ENCODE data around the gene DCTN2. TPM values are rescaled to one million over a fixed set of nuclear protein-coding genes. Genes with fewer than 3 reads are reported as not detected.

DCTN2 gene
- polyA plus RNA-seq, 1 donor from 2014 or later, result 369 TPM

DNA sequence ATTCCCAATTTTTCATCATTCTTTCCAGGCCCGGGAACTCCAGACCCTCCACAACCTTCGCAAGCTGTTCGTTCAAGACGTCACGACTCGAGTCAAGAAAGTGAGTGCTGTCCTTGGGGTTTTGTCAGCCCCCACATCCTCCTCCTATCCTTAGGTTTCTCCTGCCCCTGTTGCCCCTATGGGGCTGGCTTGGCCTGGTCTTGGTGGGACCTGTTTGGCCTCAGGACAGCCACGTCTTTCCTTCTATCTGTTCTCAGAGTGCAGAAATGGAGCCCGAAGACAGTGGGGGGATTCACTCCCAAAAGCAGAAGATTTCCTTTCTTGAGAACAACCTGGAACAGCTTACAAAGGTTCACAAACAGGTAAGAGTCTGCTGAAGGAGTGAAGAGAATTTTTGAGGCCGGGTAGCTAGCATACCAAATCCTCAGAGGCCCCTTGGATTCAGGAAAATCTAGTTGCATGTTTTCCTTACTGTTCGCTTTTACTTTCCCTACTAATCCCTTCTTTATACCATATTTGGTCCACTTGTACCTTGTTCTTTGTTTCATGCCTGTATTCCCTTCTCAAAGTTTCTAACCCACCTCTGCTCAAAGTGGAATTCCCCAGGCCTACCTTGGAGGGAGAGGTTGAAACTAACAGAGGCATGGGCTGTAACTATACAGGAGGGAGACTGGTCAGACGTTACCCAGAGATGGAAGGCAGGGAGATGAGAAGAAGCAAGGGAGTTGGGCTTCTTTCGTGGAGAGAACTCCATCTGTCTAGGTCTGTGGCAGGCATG, 31.2 kb upstream of the DCTN2 start:
- Histone ChIP-seq H3K9me3 (ENCODE audit: low read length) (no peaks in the 10 kb centered on the region), H3K79me2 (replicated peaks; ENCODE audit: insufficient read depth, low read length) (no peaks in the 10 kb centered on the region), H3K27ac (ENCODE audit: low read length) (no peak overlapping the region), H3F3A (ENCODE audit: insufficient read depth, low read length, poor library complexity, severe bottlenecking) (no peaks in the 10 kb centered on the region), H4K20me1 (ENCODE audit: insufficient read depth) (no peaks in the 10 kb centered on the region), H2AFZ (ENCODE audit: low read depth, low read length) (no peak overlapping the region), H3K36me3 (ENCODE audit: insufficient read depth, low read length) (peaks cover 20% of the 10 kb centered on the region), H3K9ac (ENCODE audit: low read length) (no peak overlapping the region), H3K4me3 (ENCODE audit: low read length) (no peak overlapping the region), H3K27me3 (ENCODE audit: insufficient read depth, low read depth, low read length) (no peaks in the 10 kb centered on the region), H3K9me2 (ENCODE audit: insufficient read depth, low read length) (no peaks in the 10 kb centered on the region), H3K4me2 (ENCODE audit: low read length) (no peak overlapping the region)
- TF ChIP-seq, protein P1, sequence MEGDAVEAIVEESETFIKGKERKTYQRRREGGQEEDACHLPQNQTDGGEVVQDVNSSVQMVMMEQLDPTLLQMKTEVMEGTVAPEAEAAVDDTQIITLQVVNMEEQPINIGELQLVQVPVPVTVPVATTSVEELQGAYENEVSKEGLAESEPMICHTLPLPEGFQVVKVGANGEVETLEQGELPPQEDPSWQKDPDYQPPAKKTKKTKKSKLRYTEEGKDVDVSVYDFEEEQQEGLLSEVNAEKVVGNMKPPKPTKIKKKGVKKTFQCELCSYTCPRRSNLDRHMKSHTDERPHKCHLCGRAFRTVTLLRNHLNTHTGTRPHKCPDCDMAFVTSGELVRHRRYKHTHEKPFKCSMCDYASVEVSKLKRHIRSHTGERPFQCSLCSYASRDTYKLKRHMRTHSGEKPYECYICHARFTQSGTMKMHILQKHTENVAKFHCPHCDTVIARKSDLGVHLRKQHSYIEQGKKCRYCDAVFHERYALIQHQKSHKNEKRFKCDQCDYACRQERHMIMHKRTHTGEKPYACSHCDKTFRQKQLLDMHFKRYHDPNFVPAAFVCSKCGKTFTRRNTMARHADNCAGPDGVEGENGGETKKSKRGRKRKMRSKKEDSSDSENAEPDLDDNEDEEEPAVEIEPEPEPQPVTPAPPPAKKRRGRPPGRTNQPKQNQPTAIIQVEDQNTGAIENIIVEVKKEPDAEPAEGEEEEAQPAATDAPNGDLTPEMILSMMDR (IDR thresholded peaks at IDR 0.05; ENCODE audit: poor library complexity, severe bottlenecking), result no peak
- TF ChIP-seq EP300 (conservative IDR thresholded peaks at IDR 0.05; ENCODE audit: poor library complexity, severe bottlenecking) (no peak), SMC3 (conservative IDR thresholded peaks at IDR 0.05; ENCODE audit: poor library complexity) (no peak), RAD21 (conservative IDR thresholded peaks at IDR 0.05) (no peak), MXI1 (conservative IDR thresholded peaks at IDR 0.05; ENCODE audit: poor library complexity, severe bottlenecking) (no peak), POLR2AphosphoS5 (IDR thresholded peaks at IDR 0.05) (no peak), TAF1 (IDR thresholded peaks at IDR 0.05; ENCODE audit: low read depth) (no peak), EZH2 (IDR thresholded peaks at IDR 0.05; ENCODE audit: borderline replicate concordance, insufficient read depth, low read length, poor library complexity, severe bottlenecking) (no peak)
- TF ChIP-seq, protein P2, sequence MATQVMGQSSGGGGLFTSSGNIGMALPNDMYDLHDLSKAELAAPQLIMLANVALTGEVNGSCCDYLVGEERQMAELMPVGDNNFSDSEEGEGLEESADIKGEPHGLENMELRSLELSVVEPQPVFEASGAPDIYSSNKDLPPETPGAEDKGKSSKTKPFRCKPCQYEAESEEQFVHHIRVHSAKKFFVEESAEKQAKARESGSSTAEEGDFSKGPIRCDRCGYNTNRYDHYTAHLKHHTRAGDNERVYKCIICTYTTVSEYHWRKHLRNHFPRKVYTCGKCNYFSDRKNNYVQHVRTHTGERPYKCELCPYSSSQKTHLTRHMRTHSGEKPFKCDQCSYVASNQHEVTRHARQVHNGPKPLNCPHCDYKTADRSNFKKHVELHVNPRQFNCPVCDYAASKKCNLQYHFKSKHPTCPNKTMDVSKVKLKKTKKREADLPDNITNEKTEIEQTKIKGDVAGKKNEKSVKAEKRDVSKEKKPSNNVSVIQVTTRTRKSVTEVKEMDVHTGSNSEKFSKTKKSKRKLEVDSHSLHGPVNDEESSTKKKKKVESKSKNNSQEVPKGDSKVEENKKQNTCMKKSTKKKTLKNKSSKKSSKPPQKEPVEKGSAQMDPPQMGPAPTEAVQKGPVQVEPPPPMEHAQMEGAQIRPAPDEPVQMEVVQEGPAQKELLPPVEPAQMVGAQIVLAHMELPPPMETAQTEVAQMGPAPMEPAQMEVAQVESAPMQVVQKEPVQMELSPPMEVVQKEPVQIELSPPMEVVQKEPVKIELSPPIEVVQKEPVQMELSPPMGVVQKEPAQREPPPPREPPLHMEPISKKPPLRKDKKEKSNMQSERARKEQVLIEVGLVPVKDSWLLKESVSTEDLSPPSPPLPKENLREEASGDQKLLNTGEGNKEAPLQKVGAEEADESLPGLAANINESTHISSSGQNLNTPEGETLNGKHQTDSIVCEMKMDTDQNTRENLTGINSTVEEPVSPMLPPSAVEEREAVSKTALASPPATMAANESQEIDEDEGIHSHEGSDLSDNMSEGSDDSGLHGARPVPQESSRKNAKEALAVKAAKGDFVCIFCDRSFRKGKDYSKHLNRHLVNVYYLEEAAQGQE (IDR thresholded peaks at IDR 0.05; ENCODE audit: borderline replicate concordance), result no peak

DNA sequence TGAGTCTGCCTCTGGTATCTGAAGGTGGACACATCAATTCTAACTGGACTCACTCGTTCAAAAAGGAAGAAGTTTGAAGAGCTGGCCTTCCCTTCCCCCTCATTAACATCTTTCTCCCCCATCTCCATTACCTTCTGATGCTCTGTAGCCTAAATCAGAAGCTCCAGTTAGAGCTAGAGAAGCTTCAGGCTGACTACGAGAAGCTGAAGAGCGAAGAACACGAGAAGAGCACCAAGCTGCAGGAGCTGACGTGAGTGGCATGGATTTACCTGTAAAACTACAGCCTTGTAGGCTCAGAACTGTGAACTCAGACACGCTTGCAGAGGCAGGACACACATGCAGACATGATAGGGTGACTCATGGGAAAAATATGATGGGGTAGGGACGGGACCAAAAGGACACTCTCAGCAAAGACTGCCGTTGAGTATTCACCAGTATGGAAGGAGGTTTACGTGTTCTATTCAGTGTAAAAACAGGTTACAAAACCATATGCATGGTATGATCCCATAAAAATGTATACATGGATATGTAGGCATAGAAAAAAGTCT, 29.7 kb upstream of the DCTN2 start:
- Histone ChIP-seq H3K4me2 (ENCODE audit: low read length) (no peak overlapping the region), H3K36me3 (ENCODE audit: insufficient read depth, low read length) (peaks cover 20% of the 10 kb centered on the region), H3K27ac (ENCODE audit: low read length) (no peak overlapping the region), H3K9ac (ENCODE audit: low read length) (no peak overlapping the region), H3K27me3 (ENCODE audit: insufficient read depth, low read depth, low read length) (no peaks in the 10 kb centered on the region), H3K4me3 (ENCODE audit: low read length) (no peak overlapping the region), H3K9me2 (ENCODE audit: insufficient read depth, low read length) (no peaks in the 10 kb centered on the region), H2AFZ (ENCODE audit: low read depth, low read length) (no peak overlapping the region), H3K9me3 (ENCODE audit: low read length) (no peaks in the 10 kb centered on the region), H3K79me2 (replicated peaks; ENCODE audit: insufficient read depth, low read length) (no peaks in the 10 kb centered on the region), H4K20me1 (ENCODE audit: insufficient read depth) (no peaks in the 10 kb centered on the region), H3F3A (ENCODE audit: insufficient read depth, low read length, poor library complexity, severe bottlenecking) (no peaks in the 10 kb centered on the region)
- no peak for TF ChIP-seq MXI1 (conservative IDR thresholded peaks at IDR 0.05; ENCODE audit: poor library complexity, severe bottlenecking)
- no peak for TF ChIP-seq SMC3 (conservative IDR thresholded peaks at IDR 0.05; ENCODE audit: poor library complexity)
- TF ChIP-seq TAF1 (IDR thresholded peaks at IDR 0.05; ENCODE audit: low read depth), result no peak
- TF ChIP-seq POLR2AphosphoS5 (IDR thresholded peaks at IDR 0.05), result no peak
- TF ChIP-seq, protein P1 (IDR thresholded peaks at IDR 0.05; ENCODE audit: poor library complexity, severe bottlenecking), result no peak
- no peak for TF ChIP-seq EP300 (conservative IDR thresholded peaks at IDR 0.05; ENCODE audit: poor library complexity, severe bottlenecking)

Measured in neural cell (in vitro differentiated cells).